Muscle of leg (tissue), 9 donors: ENCODE measurements around the gene SCAMP1. TPM values are rescaled to one million over a fixed set of nuclear protein-coding genes. Genes with fewer than 3 reads are reported as not detected.

Source experiments
- polyA plus RNA-seq, 8 donors: library from polyadenylated mRNA; unstranded; fragments of 120-200 nt; gene quantifications; one replicate each; pipeline versions ENCODE4 v1.2.1 to v1.2.3, GENCODE V29; 2013; ENCODE audit warnings: inconsistent platforms in 1 of 8, low replicate concordance in 1 of 8; ENCODE audit not compliant: insufficient read length in 8 of 8, insufficient read depth in 1 of 8
- total RNA-seq: library from RNA; stranded (reverse); fragments of 120-200 nt; gene quantifications from one replicate; pipeline ENCODE4 v1.2.4, GENCODE V29; 2013

The SCAMP1 gene
- total and polyA plus RNA-seq, 9 donors = 22.2 to 41.1 (median 30.1) TPM

Other genes starting within 250 kb of the SCAMP1 start
- gene AP3B1, start 65.9 kb upstream of the SCAMP1 start, total RNA-seq = 35.5 TPM
- 10 to 100 TPM; 32.5 to 48.1 (median 37.4) TPM for gene AP3B1, start 65.9 kb upstream of the SCAMP1 start, polyA plus RNA-seq